ENCODE measurements around the gene LY6G6C. TPM values are rescaled to one million over a fixed set of nuclear protein-coding genes. Genes with fewer than 3 reads are reported as not detected.

Gene LY6G6C
- total and polyA plus RNA-seq, 4 donors, result 0.14 to 0.16 TPM; not detected in 2

GRCh38 chr6:31691564-31692108 is 29.9 kb downstream of the LY6G6C start:
- Histone ChIP-seq H3K4me1 (ENCODE audit: control insufficient read depth in 5 of 5, insufficient read depth in 5 of 5, low read length in 5 of 5) (no peaks in the 10 kb centered on the region), H3K4me3 (no peak overlapping the region), H3K36me3 (ENCODE audit: control insufficient read depth in 4 of 4, insufficient read depth in 4 of 4, low read length in 4 of 4) (peaks cover 23 to 65% (median 33%) of the 10 kb centered on the region in 4 donors), H3K9me3 (ENCODE audit: control insufficient read depth in 4 of 4, insufficient read depth in 3 of 4, low read length in 3 of 4) (no peaks in the 10 kb centered on the region), H3K27ac (ENCODE audit: low read depth in 1 of 2, low read length in 1 of 2) (no peak overlapping the region), H3K9ac (ENCODE audit: insufficient read depth in 1 of 2, low read length in 2 of 2) (no peak overlapping the region), H3K27me3 (ENCODE audit: control insufficient read depth in 3 of 3, insufficient read depth in 3 of 3, low read length in 2 of 3) (no peaks in the 10 kb centered on the region)
- TF ChIP-seq CTCF (IDR thresholded peaks at IDR 0.05; ENCODE audit: control extremely low read depth, extremely low read depth), result no peak
- WGBS, 2 donors, result 95 to 96% methylated on average over 12 of the region's 12 CpGs
- DNase-seq, result no peak
- no peak for ATAC-seq (ENCODE audit: insufficient read depth, low FRiP score)

GRCh38 chr6:31691078-31691463 is 30.5 kb downstream of the LY6G6C start:
- WGBS, 2 donors, result 92 to 94% methylated on average over 6 of the region's 6 CpGs
- Histone ChIP-seq H3K4me1 (ENCODE audit: control insufficient read depth in 5 of 5, insufficient read depth in 5 of 5, low read length in 5 of 5) (no peaks in the 10 kb centered on the region), H3K4me3 (no peak overlapping the region), H3K9ac (ENCODE audit: insufficient read depth in 1 of 2, low read length in 2 of 2) (no peak overlapping the region), H3K9me3 (ENCODE audit: control insufficient read depth in 4 of 4, insufficient read depth in 3 of 4, low read length in 3 of 4) (no peaks in the 10 kb centered on the region), H3K27ac (ENCODE audit: low read depth in 1 of 2, low read length in 1 of 2) (no peak overlapping the region), H3K36me3 (ENCODE audit: control insufficient read depth in 4 of 4, insufficient read depth in 4 of 4, low read length in 4 of 4) (peaks cover 23 to 69% (median 34%) of the 10 kb centered on the region in 4 donors), H3K27me3 (ENCODE audit: control insufficient read depth in 3 of 3, insufficient read depth in 3 of 3, low read length in 2 of 3) (no peaks in the 10 kb centered on the region)
- DNase-seq (no peak), ATAC-seq (ENCODE audit: insufficient read depth, low FRiP score) (no peak)
- TF ChIP-seq CTCF (IDR thresholded peaks at IDR 0.05; ENCODE audit: control extremely low read depth, extremely low read depth), result no peak

- 78 to 87% methylated on average over 10 of the region's 10 CpGs for WGBS, 2 donors
- no peak overlapping the region for H3K27ac ChIP-seq (ENCODE audit: low read depth in 1 of 2, low read length in 1 of 2)
- ATAC-seq (ENCODE audit: insufficient read depth, low FRiP score), result no peak
Observed at GRCh38 chr6:31690231-31691077, 31.1 kb downstream of the LY6G6C start.

More at GRCh38 chr6:31690231-31691077, 31.1 kb downstream of the LY6G6C start:
- H3K9ac ChIP-seq (ENCODE audit: insufficient read depth in 1 of 2, low read length in 2 of 2), result no peak overlapping the region
- no peaks in the 10 kb centered on the region for H3K4me1 ChIP-seq (ENCODE audit: control insufficient read depth in 5 of 5, insufficient read depth in 5 of 5, low read length in 5 of 5)
- peaks cover 23 to 69% (median 33%) of the 10 kb centered on the region in 4 donors for H3K36me3 ChIP-seq (ENCODE audit: control insufficient read depth in 4 of 4, insufficient read depth in 4 of 4, low read length in 4 of 4)
- no peaks in the 10 kb centered on the region for H3K27me3 ChIP-seq (ENCODE audit: control insufficient read depth in 3 of 3, insufficient read depth in 3 of 3, low read length in 2 of 3)
- no peak overlapping the region for H3K4me3 ChIP-seq
- DNase-seq, result no peak
- TF ChIP-seq CTCF (IDR thresholded peaks at IDR 0.05; ENCODE audit: control extremely low read depth, extremely low read depth), result no peak
- no peaks in the 10 kb centered on the region for H3K9me3 ChIP-seq (ENCODE audit: control insufficient read depth in 4 of 4, insufficient read depth in 3 of 4, low read length in 3 of 4)
